Measurements from ENCODE around the gene FZD10.

DNA sequence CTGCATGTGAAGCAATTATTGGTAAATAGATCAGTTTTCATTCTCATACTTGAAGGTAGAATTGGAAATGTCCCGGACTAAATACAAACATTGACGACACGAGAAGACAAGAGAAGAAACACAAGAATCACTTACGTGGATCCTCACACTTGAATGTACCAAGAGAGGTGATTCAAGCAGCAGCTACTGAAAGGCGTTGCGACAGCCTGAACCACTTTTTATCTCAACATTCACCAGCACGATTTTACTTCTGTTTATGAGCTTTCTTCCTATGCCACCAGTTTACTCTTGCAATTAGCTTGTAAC is 3.6 kb upstream of the FZD10 start:
- TF ChIP-seq, protein P1, sequence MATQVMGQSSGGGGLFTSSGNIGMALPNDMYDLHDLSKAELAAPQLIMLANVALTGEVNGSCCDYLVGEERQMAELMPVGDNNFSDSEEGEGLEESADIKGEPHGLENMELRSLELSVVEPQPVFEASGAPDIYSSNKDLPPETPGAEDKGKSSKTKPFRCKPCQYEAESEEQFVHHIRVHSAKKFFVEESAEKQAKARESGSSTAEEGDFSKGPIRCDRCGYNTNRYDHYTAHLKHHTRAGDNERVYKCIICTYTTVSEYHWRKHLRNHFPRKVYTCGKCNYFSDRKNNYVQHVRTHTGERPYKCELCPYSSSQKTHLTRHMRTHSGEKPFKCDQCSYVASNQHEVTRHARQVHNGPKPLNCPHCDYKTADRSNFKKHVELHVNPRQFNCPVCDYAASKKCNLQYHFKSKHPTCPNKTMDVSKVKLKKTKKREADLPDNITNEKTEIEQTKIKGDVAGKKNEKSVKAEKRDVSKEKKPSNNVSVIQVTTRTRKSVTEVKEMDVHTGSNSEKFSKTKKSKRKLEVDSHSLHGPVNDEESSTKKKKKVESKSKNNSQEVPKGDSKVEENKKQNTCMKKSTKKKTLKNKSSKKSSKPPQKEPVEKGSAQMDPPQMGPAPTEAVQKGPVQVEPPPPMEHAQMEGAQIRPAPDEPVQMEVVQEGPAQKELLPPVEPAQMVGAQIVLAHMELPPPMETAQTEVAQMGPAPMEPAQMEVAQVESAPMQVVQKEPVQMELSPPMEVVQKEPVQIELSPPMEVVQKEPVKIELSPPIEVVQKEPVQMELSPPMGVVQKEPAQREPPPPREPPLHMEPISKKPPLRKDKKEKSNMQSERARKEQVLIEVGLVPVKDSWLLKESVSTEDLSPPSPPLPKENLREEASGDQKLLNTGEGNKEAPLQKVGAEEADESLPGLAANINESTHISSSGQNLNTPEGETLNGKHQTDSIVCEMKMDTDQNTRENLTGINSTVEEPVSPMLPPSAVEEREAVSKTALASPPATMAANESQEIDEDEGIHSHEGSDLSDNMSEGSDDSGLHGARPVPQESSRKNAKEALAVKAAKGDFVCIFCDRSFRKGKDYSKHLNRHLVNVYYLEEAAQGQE (IDR thresholded peaks at IDR 0.05; ENCODE audit: low read depth), result no peak
- TF ChIP-seq YY1 (IDR thresholded peaks at IDR 0.05; ENCODE audit: low read depth) (no peak), EP300 (IDR thresholded peaks at IDR 0.05; ENCODE audit: borderline replicate concordance) (no peak), TCF12 (IDR thresholded peaks at IDR 0.05; ENCODE audit: low read depth) (no peak), CREB1 (IDR thresholded peaks at IDR 0.05; ENCODE audit: low read depth) (no peak), TEAD4 (IDR thresholded peaks at IDR 0.05) (no peak), TAF1 (IDR thresholded peaks at IDR 0.05; ENCODE audit: low read depth) (no peak), MAX (IDR thresholded peaks at IDR 0.05) (no peak), RAD21 (IDR thresholded peaks at IDR 0.05; ENCODE audit: low read depth) (no peak), NFIC (IDR thresholded peaks at IDR 0.05) (no peak), FOXM1 (IDR thresholded peaks at IDR 0.05; ENCODE audit: borderline replicate concordance, low read depth) (no peak), ZBTB7A (IDR thresholded peaks at IDR 0.05; ENCODE audit: low read depth) (no peak), EGR1 (IDR thresholded peaks at IDR 0.05) (no peak), CEBPB (IDR thresholded peaks at IDR 0.05) (no peak)
